ENCODE measurements around the gene COL13A1. TPM values are rescaled to one million over a fixed set of nuclear protein-coding genes. Genes with fewer than 3 reads are reported as not detected.

Gene COL13A1
- total and polyA plus RNA-seq, 5 donors, result 4.4 to 13.7 (median 8.5) TPM

DNA sequence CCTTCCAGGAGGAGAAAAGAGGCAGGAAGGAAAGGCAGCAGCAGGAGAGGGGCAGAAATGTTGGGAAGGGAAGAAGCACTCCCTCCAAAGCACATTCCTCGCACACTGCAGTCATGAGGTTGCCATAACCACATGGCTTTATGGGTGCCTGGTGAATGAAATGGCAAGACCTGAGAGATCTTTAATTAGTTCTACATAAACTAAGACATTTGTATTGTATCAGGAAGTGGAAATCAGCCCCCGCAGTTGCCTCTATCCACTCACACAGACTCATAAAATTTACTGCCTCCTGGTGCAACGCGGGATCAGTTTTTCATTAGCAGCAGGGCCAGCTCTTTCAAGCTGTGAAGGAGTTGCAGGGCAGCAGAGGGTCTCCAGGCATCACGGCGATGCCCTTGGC lies 106.4 kb downstream of the COL13A1 start:
- H3K4me3 ChIP-seq (ENCODE audit: low read length), result no peak overlapping the region
- H3K9me3 ChIP-seq (ENCODE audit: control insufficient read depth, low read length), result no peaks in the 10 kb centered on the region
- DNase-seq (no peak), ATAC-seq (no peak)
- no peaks in the 10 kb centered on the region for H3K27me3 ChIP-seq (ENCODE audit: control insufficient read depth, insufficient read depth)
- intact Hi-C loops (cut with DNase I), result loop anchor here in 1 of 4 donors (10.0 kb wide), 1 partner anchor 183 kb away; no protein-coding TSS in a partner anchor
- H3K27ac ChIP-seq (ENCODE audit: low read length), result no peak overlapping the region
- 86% methylated on average over 6 of the region's 6 CpGs for WGBS
- peaks cover 19% of the 10 kb centered on the region for H3K4me1 ChIP-seq (ENCODE audit: control insufficient read depth, insufficient read depth, low read length)

GRCh38 chr10:69910561-69910960 lies 108.9 kb downstream of the COL13A1 start:
- ATAC-seq, result no peak
- Histone ChIP-seq H3K9me3 (ENCODE audit: control insufficient read depth, low read length) (no peaks in the 10 kb centered on the region), H3K27me3 (ENCODE audit: control insufficient read depth, insufficient read depth) (no peaks in the 10 kb centered on the region), H3K4me3 (ENCODE audit: low read length) (no peak overlapping the region), H3K27ac (ENCODE audit: low read length) (no peak overlapping the region), H3K4me1 (ENCODE audit: control insufficient read depth, insufficient read depth, low read length) (peaks cover 19% of the 10 kb centered on the region)
- 92% methylated on average over 5 of the region's 5 CpGs for WGBS
- no peak for DNase-seq
- intact Hi-C loops (cut with DNase I), result loop anchor here (5.0 to 10.0 kb wide), 4 partner anchors 106 to 266 kb away; partner anchors contain the start of gene COL13A1 (in 3 of the 4)

GRCh38 chr10:69911613-69912528 lies 110.2 kb downstream of the COL13A1 start:
- H3K27ac ChIP-seq (ENCODE audit: low read length), result peak overlapping the region; percentile 76
- no peaks in the 10 kb centered on the region for H3K9me3 ChIP-seq (ENCODE audit: control insufficient read depth, low read length)
- 52% methylated on average over 18 of the region's 18 CpGs for WGBS
- DNase-seq (peak; percentile 35 to 82 (median 66)), ATAC-seq (peak; percentile 60 to 87)
- H3K4me1 ChIP-seq (ENCODE audit: control insufficient read depth, insufficient read depth, low read length), result peaks cover 19% of the 10 kb centered on the region
- intact Hi-C loops (cut with DNase I), result loop anchor here (5.0 to 10.0 kb wide), 4 partner anchors 107 to 267 kb away; partner anchors contain the start of gene COL13A1 (in 3 of the 4)
- H3K4me3 ChIP-seq (ENCODE audit: low read length), result no peak overlapping the region
- no peaks in the 10 kb centered on the region for H3K27me3 ChIP-seq (ENCODE audit: control insufficient read depth, insufficient read depth)

DNA sequence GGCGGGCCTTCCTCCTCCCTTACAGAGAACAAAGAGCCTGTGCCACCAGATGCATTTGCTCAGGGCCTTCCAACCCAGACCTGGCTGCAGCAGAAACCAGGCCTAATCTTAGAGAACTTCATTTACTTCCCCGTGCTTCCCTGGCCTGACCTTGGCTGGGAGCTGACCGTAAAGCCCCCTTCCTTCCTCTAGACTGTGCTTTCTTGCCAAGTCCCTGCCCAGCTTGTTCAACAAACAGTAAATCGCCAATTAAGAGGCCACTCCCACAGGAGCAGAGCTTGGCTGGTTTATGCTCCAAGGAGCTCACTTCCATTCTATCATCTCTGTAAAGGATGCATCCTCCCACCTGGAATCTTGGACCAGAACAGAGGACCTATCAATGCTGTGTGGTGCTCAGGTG lies 110.9 kb downstream of the COL13A1 start:
- DNase-seq (no peak), ATAC-seq (no peak)
- no peaks in the 10 kb centered on the region for H3K27me3 ChIP-seq (ENCODE audit: control insufficient read depth, insufficient read depth)
- peaks cover 19% of the 10 kb centered on the region for H3K4me1 ChIP-seq (ENCODE audit: control insufficient read depth, insufficient read depth, low read length)
- H3K27ac ChIP-seq (ENCODE audit: low read length), result no peak overlapping the region
- intact Hi-C loops (cut with DNase I), result loop anchor here (5.0 to 10.0 kb wide), 4 partner anchors 108 to 268 kb away; partner anchors contain the start of gene COL13A1 (in 3 of the 4)
- no peaks in the 10 kb centered on the region for H3K9me3 ChIP-seq (ENCODE audit: control insufficient read depth, low read length)
- 36% methylated on average over 4 of the region's 4 CpGs for WGBS
- H3K4me3 ChIP-seq (ENCODE audit: low read length), result no peak overlapping the region

- 78% methylated on average over 13 of the region's 13 CpGs for WGBS
- Histone ChIP-seq H3K9me3 (ENCODE audit: control insufficient read depth, low read length) (no peaks in the 10 kb centered on the region), H3K4me1 (ENCODE audit: control insufficient read depth, insufficient read depth, low read length) (peaks cover 19% of the 10 kb centered on the region), H3K4me3 (ENCODE audit: low read length) (no peak overlapping the region), H3K27me3 (ENCODE audit: control insufficient read depth, insufficient read depth) (no peaks in the 10 kb centered on the region), H3K27ac (ENCODE audit: low read length) (no peak overlapping the region)
- DNase-seq (no peak), ATAC-seq (no peak)
- intact Hi-C loops (cut with DNase I), result loop anchor here (2.0 to 10.0 kb wide), 5 partner anchors 109 to 269 kb away; partner anchors contain the start of gene COL13A1 (in 3 of the 4)
Measured at GRCh38 chr10:69913606-69914382, 112.1 kb downstream of the COL13A1 start.

DNA sequence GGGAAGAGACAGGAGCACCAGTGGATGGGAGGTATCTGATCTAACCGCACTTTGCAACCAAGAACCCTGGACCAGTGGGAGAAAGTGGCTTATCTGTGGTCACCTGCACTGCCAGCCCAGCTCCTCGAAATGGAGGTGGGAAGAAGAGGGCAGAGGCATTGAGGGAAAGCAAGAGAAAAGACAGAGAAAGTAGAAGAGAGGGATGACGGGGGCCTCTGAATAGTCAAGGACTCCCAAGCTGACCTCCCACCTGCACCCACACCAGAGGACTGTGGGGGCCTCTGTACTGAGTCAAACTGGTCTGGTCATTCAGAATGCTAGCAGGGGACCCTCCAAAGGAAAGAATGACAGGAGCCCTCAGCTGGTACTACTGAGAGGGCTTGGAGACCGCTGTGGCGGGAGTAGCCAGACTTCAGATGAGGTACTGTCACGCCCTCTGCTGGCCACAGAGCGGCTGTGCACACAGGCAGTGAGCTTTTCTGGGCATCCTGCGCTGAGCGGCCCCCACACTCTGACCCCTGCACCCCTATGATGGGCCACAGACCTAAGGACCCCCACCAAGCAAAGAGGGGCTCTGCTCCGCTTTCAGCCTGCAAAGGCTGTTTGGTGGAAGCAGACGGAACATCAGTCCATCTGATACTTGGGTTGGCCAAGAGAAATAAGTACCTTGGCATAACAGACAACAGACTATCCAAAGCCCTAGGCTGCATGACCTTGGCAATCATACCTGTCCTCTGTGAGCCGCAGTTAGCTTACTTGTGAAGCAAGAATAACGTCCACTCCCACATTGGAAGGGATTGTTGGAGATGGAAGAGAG lies 112.9 kb downstream of the COL13A1 start:
- H3K27me3 ChIP-seq (ENCODE audit: control insufficient read depth, insufficient read depth), result no peaks in the 10 kb centered on the region
- H3K27ac ChIP-seq (ENCODE audit: low read length), result no peak overlapping the region
- no peaks in the 10 kb centered on the region for H3K9me3 ChIP-seq (ENCODE audit: control insufficient read depth, low read length)
- intact Hi-C loops (cut with DNase I), result loop anchor here (2.0 to 10.0 kb wide), 5 partner anchors 110 to 270 kb away; partner anchors contain the start of gene COL13A1 (in 3 of the 4)
- ATAC-seq (peak; percentile 71 to 78), DNase-seq (peak; percentile 77 to 91 (median 86))
- peaks cover 19% of the 10 kb centered on the region for H3K4me1 ChIP-seq (ENCODE audit: control insufficient read depth, insufficient read depth, low read length)
- H3K4me3 ChIP-seq (ENCODE audit: low read length), result no peak overlapping the region
- 27% methylated on average over 13 of the region's 13 CpGs for WGBS

DNA sequence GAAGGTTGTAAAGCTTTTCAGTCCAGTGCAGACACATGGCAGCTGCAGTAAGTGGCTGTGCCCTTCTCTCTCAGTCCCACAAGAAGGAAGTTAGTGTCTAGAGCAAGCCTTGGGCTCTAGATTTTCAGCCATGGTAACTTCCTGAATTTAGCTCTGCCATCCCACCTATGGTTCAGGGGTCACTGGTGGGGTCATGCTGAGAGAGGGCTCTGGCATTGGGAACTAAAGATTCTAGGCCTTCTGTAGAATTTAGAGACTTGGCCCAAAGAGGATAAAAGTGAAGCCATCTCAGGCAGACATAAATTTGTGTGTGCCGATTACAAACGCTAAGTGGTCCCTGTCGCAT lies 113.5 kb downstream of the COL13A1 start:
- Histone ChIP-seq H3K27me3 (ENCODE audit: control insufficient read depth, insufficient read depth) (no peaks in the 10 kb centered on the region), H3K4me3 (ENCODE audit: low read length) (no peak overlapping the region), H3K27ac (ENCODE audit: low read length) (no peak overlapping the region), H3K9me3 (ENCODE audit: control insufficient read depth, low read length) (no peaks in the 10 kb centered on the region), H3K4me1 (ENCODE audit: control insufficient read depth, insufficient read depth, low read length) (peaks cover 19% of the 10 kb centered on the region)
- DNase-seq, result no peak
- WGBS, result 97% methylated on average over 3 of the region's 3 CpGs
- no peak for ATAC-seq
- intact Hi-C loops (cut with DNase I), result loop anchor here (2.0 to 10.0 kb wide), 3 partner anchors 110 to 270 kb away; partner anchors contain the start of gene COL13A1 (in 1 of the 4)

GRCh38 chr10:69916118-69916517 lies 114.4 kb downstream of the COL13A1 start:
- 71% methylated on average over 6 of the region's 6 CpGs for WGBS
- H3K4me1 ChIP-seq (ENCODE audit: control insufficient read depth, insufficient read depth, low read length), result peaks cover 16% of the 10 kb centered on the region

GRCh38 chr10:69918036-69918435 lies 116.3 kb downstream of the COL13A1 start:
- Histone ChIP-seq H3K9me3 (ENCODE audit: control insufficient read depth, low read length) (no peaks in the 10 kb centered on the region), H3K4me1 (ENCODE audit: control insufficient read depth, insufficient read depth, low read length) (peaks cover 3% of the 10 kb centered on the region), H3K27me3 (ENCODE audit: control insufficient read depth, insufficient read depth) (no peaks in the 10 kb centered on the region), H3K27ac (ENCODE audit: low read length) (no peak overlapping the region), H3K4me3 (ENCODE audit: low read length) (no peak overlapping the region)
- 66% methylated on average over 12 of the region's 12 CpGs for WGBS
- no peak for ATAC-seq
- intact Hi-C loops (cut with DNase I), result loop anchor here in 3 of 4 donors (10.0 kb wide), 2 partner anchors 113 to 273 kb away; partner anchors contain the start of gene COL13A1 (in 1 of the 3)
- DNase-seq, result no peak

More at GRCh38 chr10:69916118-69916517, 114.4 kb downstream of the COL13A1 start:
- Histone ChIP-seq H3K27me3 (ENCODE audit: control insufficient read depth, insufficient read depth) (no peaks in the 10 kb centered on the region), H3K4me3 (ENCODE audit: low read length) (no peak overlapping the region), H3K9me3 (ENCODE audit: control insufficient read depth, low read length) (no peaks in the 10 kb centered on the region), H3K27ac (ENCODE audit: low read length) (no peak overlapping the region)
- ATAC-seq, result no peak
- DNase-seq, result no peak
- intact Hi-C loops (cut with DNase I), result loop anchor here in 3 of 4 donors (10.0 kb wide), 2 partner anchors 111 to 271 kb away; partner anchors contain the start of gene COL13A1 (in 1 of the 3)

DNA sequence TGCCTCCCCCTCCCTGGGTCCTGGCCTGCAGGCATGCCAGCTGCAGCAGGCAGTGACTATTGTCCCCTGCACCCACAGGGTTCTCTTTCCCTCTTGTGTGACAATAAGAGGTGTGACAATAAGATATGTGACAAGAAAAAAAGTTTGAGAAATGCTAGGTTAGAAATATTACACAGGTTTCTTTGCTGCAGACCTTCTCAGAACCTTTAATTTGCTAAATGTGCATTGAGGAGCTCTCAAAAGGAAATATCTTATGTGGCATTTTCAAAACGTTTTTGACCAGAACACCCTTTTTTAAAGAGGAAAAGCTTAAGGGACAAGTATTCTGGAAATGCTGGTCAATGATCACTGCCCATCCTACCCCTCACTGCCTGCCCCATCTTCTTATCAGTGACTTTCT lies 117.5 kb downstream of the COL13A1 start:
- DNase-seq, result no peak
- 33% methylated on average over 1 of the region's 1 CpG for WGBS
- Histone ChIP-seq H3K27me3 (ENCODE audit: control insufficient read depth, insufficient read depth) (no peaks in the 10 kb centered on the region), H3K27ac (ENCODE audit: low read length) (no peak overlapping the region), H3K9me3 (ENCODE audit: control insufficient read depth, low read length) (no peaks in the 10 kb centered on the region), H3K4me3 (ENCODE audit: low read length) (no peak overlapping the region), H3K4me1 (ENCODE audit: control insufficient read depth, insufficient read depth, low read length) (no peaks in the 10 kb centered on the region)
- intact Hi-C loops (cut with DNase I), result loop anchor here in 3 of 4 donors (10.0 kb wide), 2 partner anchors 114 to 274 kb away; partner anchors contain the start of gene COL13A1 (in 1 of the 3)
- no peak for ATAC-seq
